Fibroblast of pulmonary artery (primary cell): Measurements from ENCODE around the gene MS4A10.

Experiments
- DNase-seq: peaks from one replicate; pipeline ENCODE4 v3.0.0-alpha.2; 2010; ENCODE audit warnings: low read depth
- H3K4me3 ChIP-seq: replicated peaks from 2 replicates; pipeline ENCODE4 v1.5.1; 2011; ENCODE audit warnings: low read depth, mild to moderate bottlenecking, control low read depth, low read length, moderate library complexity
- TF ChIP-seq, protein P1 (sequence below): IDR thresholded peaks from 2 replicates; pipeline ENCODE4 v1.5.1; 2011; ENCODE audit warnings: mild to moderate bottlenecking, control low read depth, low read length, inconsistent platforms; ENCODE audit errors: missing control alignments

The MS4A10 gene

DNA sequence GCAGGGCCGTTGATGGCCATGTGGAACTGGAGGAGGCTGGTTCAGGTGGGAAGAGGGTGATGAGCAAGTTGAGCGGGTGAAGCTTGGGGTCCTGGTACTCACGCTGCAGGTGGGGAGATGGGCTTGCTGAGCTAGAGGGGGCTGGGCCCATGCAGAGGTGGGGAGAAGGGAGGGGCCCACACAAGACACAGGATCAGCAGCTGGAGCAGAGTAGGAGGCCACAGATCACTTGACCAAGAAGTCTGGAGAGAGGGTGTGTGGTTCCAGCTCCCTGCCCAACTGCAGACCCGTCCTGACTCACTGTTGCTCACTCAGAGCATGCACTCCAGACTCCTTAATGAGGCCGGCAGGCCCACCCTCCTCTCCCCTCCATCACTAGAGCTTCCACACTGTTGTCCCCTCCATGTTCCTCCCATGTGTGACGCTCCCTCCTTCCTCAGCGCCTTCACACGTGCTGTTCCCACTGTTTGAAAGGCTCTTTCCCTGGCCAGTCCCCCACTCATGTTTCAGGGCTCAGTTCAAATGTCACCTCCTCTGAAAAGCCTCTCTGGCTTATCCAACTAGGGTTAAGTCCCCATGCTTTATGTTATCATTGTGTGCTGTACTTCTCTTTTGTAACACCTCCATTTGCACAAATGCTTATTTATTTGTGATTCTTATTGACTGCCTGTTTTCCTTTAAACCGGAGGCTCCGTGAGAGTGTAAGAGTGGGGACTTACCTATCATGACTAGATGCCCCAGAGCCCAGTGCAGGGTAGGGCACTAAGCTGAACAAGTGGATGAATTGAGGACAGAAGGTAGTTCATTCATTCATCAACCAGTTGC, 59.1 kb downstream of the MS4A10 start:
- TF ChIP-seq, protein P1, sequence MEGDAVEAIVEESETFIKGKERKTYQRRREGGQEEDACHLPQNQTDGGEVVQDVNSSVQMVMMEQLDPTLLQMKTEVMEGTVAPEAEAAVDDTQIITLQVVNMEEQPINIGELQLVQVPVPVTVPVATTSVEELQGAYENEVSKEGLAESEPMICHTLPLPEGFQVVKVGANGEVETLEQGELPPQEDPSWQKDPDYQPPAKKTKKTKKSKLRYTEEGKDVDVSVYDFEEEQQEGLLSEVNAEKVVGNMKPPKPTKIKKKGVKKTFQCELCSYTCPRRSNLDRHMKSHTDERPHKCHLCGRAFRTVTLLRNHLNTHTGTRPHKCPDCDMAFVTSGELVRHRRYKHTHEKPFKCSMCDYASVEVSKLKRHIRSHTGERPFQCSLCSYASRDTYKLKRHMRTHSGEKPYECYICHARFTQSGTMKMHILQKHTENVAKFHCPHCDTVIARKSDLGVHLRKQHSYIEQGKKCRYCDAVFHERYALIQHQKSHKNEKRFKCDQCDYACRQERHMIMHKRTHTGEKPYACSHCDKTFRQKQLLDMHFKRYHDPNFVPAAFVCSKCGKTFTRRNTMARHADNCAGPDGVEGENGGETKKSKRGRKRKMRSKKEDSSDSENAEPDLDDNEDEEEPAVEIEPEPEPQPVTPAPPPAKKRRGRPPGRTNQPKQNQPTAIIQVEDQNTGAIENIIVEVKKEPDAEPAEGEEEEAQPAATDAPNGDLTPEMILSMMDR = no peak
- peak overlapping the region; percentile 95 for H3K4me3 ChIP-seq
- no peak for DNase-seq

DNA sequence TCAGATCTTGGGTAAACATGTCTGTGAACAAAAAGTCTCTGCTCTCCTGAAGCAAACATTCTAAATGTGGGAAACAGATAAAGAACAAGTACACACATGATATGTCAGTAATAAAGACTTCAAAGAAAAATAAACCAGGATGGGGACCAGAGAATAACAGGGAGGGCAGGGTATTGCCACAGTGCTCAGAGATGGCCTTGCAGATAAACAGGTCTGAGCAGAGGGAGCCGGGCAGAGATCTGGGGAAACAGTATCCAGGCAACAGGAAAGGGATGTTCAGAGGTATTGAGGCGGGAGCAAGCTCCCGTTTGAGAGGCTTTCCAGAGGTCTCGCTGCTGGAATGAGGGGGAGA, 59.7 kb downstream of the MS4A10 start:
- no peak for DNase-seq
- peak overlapping the region; percentile 95 for H3K4me3 ChIP-seq
- TF ChIP-seq, protein P1 = no peak

GRCh38 chr11:60845338-60845737, 60.2 kb downstream of the MS4A10 start:
- H3K4me3 ChIP-seq = no peak overlapping the region
- no peak for DNase-seq
- TF ChIP-seq, protein P1 = no peak

GRCh38 chr11:60847281-60847680, 62.1 kb downstream of the MS4A10 start:
- TF ChIP-seq, protein P1 = no peak
- no peak for DNase-seq

DNA sequence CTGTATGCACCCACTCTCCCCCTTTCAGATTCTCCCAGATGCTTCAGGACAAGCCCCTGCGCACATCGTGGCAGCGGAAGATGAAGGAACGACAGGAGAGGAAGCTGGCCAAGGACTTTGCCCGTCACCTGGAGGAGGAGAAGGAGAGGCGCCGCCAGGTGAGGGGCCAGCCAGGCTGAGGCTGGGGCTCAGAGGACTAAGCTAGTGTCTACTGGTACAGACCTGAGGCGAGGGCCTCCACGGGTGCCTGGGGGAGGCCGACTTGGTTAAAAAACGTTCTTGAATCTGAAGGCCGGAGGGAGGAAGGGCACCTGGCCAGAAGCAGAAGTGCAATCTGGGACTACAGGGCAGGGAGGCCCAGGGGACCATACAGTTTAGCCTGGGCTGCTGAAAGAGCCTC, 62.8 kb downstream of the MS4A10 start:
- TF ChIP-seq, protein P1 = no peak
- DNase-seq = no peak
- no peak overlapping the region for H3K4me3 ChIP-seq

More at GRCh38 chr11:60847281-60847680, 62.1 kb downstream of the MS4A10 start:
- no peak overlapping the region for H3K4me3 ChIP-seq

- TF ChIP-seq, protein P1 = no peak
- DNase-seq = no peak
- no peak overlapping the region for H3K4me3 ChIP-seq
Observed at GRCh38 chr11:60848714-60849151, 63.6 kb downstream of the MS4A10 start.
